ENCODE data around the gene CPVL.

The CPVL gene

DNA sequence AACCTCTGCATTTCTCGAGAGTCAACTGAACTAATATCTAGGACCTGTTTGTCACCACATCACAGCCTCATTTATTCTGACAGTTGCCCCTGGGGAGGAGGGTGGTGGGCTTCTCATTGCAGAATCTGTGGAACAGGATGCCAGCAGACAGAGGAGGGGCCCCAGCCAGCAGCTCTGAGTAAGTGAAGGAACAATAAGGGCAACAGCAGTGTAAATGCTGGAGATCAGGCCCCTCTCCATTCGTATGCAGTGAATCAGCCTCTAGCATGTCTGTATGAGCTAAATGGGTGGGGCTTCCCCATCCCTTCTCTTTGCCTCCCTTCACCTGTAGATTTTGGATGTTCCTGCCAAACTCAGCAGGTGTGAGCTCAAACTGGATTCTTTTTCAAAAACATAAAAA, 7.7 kb upstream of the CPVL start:
- DNase-seq (ENCODE audit: low spot score), result no peak

DNA sequence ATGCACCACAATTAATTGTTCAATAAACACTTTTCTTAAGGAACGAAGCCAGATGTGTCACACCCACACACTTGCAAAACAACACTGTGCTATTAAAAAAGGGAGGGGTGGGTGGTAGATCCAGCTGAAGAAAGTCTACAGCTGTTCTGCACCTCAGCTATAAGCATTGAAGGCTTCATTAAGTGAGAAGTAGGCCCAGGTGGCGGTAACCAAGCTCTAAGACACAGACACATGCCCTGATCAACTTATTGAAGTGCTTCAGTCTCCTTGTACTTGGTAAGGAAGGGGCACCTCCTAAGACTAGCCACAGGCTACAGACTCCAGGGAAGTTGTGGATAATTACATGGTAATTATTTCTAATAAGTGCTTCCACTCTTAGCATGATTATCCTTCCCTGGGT, 4.5 kb upstream of the CPVL start:
- no peak for DNase-seq (ENCODE audit: low spot score)

DNA sequence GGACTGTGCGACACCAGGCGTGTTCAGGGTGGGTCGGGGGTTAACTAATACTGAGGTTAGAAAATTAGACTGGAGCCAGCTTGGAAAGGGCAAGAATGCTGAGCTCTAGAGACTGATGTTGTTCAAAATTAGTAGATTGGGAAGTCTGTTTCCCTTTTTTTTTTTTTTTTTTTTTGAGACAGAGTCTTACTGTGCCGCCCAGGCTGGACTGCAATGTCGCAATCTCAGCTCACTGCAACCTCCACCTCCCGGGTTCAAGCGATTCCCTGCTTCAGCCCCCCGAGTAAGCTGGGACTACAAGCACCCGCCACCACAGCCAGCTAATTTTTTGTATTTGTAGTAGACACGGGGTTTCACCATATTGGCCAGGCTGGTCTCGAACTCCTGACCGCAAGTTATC, 2.7 kb upstream of the CPVL start:
- DNase-seq (ENCODE audit: low spot score), result no peak

DNA sequence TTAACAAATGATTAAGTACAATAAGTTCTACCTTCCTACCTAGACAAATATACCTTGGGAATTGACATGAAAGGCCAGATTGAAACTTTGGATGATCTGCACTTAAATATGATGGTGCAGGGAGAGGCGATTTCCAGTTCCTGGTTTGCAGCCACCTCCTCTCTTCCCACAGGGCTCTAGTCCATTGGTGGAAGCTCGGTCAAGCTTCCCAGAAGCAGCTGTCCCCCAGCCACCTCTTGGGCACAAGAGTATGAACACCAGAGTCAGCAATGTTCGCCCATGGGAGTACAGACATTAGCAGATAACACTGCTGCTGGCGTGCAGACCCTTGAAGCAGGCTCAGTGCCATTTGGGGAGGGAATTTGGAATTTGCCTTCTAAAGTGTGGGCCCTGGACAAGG, 1.5 kb upstream of the CPVL start:
- DNase-seq (ENCODE audit: low spot score), result no peak

DNA sequence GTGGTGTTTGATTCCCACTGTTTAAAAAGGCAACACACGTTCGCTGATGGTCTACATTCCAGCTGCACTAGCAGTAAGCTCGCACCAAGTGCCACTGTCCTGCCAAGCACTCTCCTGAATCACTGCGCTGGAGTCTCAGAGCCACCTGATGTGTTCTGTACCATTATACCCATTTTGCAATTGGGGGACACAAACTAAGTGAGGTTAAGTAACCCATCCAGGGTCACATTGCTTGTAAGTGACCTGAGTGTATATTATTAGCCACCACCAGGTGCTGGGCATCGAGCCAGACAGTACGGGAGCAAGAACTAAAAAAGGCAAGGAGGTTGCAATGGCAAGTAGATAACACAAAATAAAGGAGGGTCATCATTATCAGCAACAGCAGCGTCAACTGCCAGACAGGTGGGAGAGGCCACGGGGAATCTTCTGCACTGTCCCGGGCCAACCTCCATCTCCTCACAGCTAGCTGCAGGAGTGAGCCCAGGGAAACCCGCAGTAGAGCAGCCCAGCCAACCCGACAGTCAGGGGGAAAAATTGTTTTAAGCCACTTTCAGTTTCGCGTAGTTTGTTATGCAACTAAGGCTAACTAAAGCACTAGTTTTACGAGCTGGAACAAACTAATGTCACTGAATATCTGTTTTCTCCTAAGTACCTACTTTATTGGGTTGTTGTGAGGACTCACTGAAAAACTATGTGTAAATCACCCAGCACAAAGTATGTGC, 712 bp upstream of the CPVL start:
- DNase-seq (ENCODE audit: low spot score), result no peak

DNA sequence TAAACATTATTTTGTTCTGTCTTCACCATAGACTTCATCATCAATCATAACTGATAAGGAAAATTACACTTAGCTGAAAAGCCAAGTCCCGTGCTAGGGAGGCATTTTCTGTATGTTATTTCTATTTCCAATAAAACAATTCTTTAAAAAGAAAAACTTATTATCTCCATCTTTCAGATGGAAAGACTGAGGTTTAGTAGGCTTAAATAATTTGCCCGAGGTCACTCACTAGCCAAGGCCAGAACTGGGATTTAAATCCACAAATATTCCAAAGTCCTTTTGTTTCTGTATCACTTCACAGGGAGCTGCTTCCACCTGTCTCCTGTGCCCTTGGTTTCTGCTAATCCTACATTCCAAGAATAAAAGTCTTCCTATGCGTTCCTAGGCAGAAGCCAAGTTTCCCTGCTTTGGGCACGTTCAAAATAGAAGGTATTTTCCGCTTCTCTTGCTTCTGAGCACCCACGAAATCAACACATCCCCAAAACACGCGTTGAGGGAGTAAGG, 732 bp downstream of the CPVL start:
- DNase-seq (ENCODE audit: low spot score), result no peak

DNA sequence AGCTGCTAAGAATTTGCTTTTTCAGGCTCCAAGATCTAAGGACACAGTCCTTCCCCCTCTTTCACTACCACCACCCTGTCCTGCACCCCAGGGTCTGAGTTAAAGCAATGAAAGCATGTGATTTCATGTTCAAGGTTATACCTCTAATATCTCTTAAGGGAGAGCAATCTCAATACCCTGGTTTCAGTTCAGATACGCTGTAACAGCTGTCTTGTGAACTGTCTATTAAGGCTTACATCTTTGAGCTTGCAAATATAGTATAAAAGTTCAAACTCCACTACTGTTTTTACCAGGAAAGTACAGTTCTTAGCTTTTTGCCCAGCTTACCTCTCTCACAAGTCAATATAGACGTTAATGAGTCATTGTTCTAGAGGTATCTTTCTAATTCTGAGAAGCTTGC, 2.6 kb downstream of the CPVL start:
- no peak for DNase-seq (ENCODE audit: low spot score)

DNA sequence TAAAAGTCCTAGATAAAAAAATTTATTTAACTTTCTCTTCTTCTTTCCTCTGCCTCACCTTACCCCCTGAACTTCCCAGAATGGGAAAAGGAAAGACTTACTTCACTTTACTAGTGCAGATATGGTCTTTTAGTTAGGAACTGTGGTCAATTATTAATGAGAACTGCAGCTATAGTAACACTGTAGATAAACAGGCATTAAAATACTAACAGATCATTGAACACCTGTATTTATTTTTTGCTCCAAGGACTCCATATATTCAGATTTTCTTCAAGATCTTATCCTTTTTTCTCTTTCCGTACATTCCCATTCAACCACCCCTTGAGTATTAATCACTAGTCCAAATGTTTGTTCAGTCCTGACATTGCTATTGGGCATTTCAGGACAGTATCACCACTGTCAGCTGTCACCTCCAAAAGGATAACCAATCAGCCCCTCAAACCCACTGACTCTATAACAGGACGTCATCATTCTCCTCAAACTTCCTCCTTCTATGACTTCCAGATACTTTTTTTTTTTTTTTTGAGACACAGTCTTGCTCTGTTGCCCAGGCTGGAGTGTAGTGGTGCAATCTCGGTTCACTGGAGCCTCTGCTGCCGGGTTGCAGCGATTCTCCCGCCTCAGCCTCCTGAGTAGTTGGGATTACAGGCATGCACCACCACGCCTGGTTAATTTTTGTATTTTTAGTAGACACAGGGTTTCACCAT, 4.2 kb downstream of the CPVL start:
- DNase-seq (ENCODE audit: low spot score), result no peak

DNA sequence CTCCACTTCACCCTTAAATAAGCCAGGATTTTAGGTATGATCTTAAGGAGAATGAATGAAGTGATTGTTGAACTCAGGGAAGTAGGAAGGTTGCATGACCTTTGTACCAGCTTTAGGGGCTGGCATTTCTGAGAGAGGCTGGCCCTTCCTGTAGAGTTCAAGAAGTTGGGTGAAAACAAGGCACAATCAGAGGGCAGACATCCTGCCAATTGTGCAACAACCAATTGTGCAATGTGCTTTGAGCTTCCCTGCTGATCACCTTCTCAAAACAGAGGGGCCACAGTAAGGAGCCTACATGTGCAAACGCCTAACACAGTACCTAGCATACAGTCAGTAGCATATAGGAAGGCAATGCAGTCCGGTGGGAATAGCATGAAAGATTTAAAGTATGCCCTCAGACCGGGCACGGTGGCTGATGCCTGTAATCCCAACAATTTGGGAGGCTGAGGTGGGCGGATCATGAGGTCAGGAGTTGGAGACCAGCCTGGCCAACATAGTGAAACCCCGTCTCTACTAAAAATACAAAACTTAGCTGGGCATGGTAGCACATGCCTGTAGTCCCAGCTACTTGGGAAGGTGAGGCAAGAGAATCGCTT, 5.4 kb downstream of the CPVL start:
- DNase-seq (ENCODE audit: low spot score), result no peak

DNA sequence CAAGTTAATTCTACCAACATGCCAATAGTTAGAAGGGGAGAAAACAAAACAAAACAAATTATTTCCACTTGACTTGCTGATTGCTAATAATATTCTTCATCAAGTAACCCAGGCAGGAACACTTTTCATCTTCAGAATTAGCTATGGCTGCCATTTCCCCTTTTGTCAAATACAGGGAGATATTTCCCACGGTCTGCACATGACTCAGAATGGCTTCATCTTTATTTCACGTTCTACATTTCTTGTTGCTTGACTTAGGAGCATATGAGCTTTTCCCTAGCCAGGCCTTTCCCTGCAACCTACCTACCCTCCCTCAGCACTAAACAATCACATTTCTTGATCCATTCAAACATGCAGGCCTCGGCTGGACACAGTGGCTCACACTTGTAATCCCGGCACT, 6.5 kb downstream of the CPVL start:
- DNase-seq (ENCODE audit: low spot score), result no peak

DNA sequence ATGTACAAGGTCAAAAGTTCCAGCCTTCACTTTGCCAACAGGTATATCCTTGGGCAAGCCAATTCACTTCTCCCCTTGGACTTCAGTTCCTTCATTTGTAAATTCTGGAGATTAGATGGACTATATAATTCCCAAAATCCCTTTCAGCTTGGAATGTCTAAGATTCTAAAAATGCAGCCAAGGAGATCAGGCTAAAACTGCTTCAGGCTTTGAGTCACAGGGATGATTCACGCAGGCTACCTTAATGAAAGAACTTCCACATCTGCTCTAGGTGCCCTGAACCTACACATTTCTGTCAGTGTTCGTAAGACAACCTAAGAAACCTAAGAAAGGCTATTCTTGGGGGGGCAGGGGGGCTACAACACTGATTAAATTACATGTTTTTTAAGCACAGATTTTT, 7.1 kb downstream of the CPVL start:
- DNase-seq (ENCODE audit: low spot score), result no peak

DNA sequence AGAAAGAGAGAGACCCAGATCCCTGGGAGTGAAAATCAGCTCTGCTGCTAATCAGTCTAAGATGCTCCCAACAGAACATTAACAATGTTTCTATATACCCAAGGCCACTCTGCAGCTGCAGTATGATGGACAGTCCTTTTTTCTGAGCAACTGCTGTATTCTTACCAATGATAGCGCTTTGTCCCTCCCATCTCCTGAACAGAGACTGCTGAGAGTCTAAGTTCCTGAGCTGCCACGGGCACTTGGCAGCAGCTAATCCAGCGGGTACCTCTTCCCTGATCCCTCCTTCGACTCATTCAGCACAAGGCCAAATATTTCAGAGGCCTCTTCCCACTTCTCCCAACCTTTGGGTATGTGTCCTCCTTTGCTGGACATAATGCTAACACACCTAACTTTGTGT, 7.7 kb downstream of the CPVL start:
- DNase-seq (ENCODE audit: low spot score), result no peak

DNA sequence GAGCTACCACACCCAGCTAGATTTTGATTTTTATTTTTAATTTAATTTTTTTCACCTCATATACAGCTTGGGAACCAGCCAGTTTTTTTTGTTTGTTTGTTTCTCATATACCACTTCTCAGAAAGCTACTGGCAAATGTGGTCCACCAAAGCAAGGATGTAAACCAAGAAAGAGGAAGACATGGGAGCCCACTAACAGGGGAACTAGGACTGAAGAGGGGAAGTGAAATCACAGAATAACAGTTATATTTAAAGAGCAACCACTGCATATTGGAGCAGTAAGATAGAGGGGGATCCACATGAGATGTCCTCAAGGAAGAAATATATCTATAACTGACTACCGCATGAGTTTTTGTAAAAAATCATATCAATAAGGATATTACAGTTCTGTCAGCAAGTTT, 10.5 kb downstream of the CPVL start:
- DNase-seq (ENCODE audit: low spot score), result no peak

DNA sequence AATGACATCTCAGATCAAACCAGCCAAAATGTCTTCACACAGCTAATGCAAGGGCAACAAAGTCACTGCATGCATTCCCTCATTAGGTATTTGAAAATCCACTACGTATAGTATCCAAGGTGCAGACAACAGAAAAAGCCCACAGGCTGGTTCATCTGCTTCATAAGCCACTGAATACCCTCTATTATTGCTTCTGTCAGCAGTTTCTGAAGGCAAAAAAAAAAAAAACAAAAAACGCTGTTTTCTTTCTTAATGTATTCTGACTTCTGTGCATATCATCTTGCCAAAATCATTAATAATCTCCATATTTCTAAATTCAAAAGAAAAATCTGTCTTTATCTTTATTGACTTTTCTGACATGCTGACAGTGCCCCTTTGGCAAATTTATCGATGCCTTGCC, 13.4 kb downstream of the CPVL start:
- DNase-seq (ENCODE audit: low spot score), result no peak

DNA sequence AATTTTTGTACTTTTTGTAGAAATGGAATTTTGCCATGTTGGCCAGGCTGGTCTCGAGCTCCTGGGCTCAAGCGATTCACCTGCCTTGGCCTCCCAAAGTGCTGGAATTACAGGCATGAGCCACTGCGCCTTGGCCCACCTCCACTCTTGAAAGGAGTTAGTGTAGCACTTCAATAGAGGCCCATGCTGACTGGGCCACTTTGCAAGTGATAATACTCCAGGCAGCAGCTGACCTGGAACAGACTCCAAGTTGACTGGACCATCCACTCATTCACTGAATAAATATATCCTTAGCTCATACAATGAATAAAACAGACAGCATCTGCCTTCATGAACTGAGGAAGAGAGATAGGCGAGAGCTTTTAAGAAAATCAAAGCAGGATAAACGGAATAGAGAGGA, 14.7 kb downstream of the CPVL start:
- DNase-seq (ENCODE audit: low spot score), result no peak

DNA sequence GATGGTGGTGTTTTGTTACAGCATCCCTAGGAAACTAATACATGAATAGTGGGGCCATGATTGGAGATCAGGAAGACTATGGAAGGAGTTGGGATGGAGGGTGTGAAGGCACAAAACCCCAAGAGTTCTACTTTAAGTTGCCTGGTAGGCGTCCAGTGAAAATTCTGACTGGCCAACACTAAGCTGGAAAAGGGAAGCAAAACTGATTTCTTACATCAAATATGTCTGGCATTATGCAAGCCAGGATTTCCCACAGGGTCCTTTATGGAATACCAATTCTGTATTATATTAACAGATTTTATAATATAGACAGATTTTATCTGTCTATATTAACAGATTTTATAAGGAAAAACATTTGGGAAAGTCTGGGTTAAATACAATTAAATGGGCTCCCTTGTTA, 16.2 kb downstream of the CPVL start:
- DNase-seq (ENCODE audit: low spot score), result no peak

DNA sequence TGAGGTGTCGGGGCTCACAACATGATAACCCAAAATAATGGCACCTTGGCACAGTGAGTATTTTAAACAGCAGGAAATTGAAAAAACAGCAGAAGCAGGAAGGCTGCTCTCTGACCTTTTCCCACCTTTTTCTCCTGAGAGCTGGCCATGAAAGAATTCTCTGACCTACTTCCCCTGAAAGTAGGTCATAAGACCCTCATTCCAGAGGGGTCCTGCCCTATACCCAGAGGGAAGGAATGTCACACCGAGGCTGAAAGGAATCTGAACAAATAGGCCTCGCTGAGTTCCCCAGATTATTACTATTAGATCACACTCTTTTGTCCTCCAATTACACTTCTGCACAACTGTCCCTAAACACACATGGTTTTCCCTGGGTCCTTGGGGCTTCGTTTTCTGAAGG, 18.8 kb downstream of the CPVL start:
- DNase-seq (ENCODE audit: low spot score), result no peak

DNA sequence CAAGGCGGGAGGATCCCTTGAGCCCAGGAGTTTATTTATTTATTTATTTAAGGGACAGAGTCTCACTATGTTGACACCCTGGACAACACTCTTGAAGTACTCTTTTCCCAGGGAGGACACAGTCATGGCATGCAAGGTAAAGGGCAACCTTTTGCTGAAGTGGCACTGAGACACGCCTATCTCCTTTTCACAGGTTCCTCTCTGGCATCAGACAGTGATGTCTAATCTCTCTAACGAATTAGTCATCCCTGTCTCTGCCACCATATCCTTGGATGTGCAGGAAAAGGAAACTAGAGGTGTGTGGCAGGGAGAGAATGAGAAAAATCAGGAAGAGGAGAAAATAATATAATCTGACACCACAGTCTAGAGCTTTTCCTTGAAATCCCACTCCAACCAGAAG, 19.5 kb downstream of the CPVL start:
- DNase-seq (ENCODE audit: low spot score), result no peak

DNA sequence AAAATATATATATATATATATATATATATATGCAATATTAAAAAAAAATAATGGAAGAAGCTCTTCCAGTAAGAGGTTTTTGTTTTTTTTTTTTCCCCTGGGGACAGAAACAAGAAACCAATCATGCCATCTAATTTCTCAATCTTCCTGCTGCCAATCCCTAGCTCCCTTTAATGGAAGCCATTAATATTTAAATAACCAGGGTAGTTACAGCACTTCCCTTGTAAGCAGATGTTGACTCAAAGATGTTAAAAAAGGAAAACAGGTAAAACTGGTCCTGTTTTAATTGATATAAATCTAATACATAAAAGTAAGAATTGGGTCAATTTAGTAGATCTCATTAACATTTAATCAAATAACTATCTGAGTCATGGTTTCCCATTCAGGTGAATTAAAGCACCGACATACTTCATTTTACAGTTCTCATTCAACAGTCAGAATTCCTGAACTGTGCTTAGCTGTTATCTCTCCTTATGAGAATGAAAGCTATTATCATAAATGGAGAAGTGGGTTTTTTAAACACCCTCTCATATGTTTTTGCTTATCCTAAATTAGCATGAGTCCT, 22.6 kb downstream of the CPVL start:
- DNase-seq (ENCODE audit: low spot score), result no peak

DNA sequence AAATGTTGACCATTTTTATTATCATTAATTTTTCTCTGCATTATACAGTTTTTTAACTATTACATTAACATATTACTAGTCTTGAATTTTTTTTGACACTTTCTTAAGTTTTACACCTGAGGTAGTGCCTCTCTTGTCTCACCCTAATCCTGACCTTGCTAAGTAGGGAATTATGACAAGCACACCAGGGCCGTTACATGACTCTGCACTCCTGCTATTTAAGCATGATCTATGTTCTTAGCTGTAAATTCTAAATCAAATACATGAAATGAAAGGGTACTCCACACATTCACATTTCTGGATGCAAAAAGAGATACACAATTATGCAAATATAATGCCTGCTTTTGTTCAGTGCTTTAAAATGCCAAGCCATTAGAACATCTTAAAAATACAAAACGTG, 23.6 kb downstream of the CPVL start:
- DNase-seq (ENCODE audit: low spot score), result no peak

DNA sequence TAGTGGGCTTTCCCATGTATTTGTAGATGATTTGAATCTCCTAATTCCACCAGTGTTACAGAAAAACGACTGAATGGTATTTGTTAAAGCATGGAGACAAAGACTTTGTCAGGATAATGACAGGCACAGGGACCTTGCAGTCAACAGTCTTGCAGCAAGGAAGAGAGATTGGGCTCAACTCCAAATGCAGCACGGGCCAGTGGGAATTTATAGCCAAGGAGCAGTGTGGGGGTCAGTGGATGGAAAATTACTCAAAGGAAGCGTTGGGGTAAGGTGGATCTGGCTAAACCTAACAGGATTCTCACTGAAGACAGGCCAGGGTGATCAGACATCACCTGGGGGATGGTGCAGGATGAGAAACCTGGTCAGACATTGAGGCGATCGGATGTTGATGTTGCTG, 24.3 kb downstream of the CPVL start:
- no peak for DNase-seq (ENCODE audit: low spot score)

DNA sequence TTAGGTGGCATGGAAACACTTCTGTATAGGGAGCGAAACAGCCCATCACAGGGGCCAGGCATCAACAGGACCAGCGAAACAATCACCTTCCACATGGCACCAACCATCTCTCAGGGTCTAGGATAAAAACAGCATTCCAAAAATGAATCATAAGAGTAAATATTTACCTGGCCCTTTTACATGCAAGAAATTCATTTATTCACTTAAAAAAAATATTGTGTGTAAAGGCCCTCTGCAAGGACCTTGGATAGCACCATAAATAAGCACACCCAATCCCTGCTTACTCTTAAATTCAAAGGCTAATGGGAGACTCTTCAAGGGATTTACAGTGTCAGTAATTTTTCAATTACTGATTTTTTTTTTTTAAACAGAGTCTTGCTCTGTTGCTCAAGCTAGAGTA, 25.4 kb downstream of the CPVL start:
- DNase-seq (ENCODE audit: low spot score), result no peak

DNA sequence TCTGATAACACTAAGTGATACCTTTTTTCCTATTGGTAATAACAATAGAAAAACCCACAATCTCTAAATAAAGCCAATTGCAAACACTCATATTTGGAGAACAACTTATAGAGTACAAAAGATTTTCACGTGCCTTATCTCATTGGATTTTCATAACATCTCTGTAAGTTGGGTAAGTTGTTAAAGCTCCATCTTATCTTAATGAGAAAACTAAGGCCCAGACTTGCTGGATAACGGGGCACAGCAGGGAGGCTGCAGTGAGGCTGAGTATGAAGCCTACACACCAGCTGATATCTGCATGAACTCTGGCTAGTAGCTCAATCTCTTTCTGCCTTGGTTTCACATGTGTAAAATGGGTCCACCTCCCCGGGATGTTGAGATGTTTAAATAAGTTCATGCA, 26.8 kb downstream of the CPVL start:
- no peak for DNase-seq (ENCODE audit: low spot score)
